SK-N-SH treated with all-trans-retinoic acid at 6 μM for 48 hours (cell line): Measurements from ENCODE around the gene CTRB2.

Source experiments
- ARNTL ChIP-seq: fragments of 450-650 bp; formaldehyde crosslinking; IDR thresholded peaks from 2 replicates; pipeline ENCODE4 v1.5.0; 2020; ENCODE audit warnings: low read depth, mild to moderate bottlenecking, moderate library complexity, borderline replicate concordance
- CSDC2 ChIP-seq: fragments of 250-450 bp; sonication (Bioruptor Pico); IDR thresholded peaks from 2 replicates; pipeline ENCODE4 v1.5.0; 2020; ENCODE audit warnings: mild to moderate bottlenecking, moderate library complexity
- GLIS3 ChIP-seq: fragments of 250-450 bp; sonication (Bioruptor Pico); IDR thresholded peaks from 2 replicates; pipeline ENCODE4 v1.5.0; 2020; ENCODE audit warnings: mild to moderate bottlenecking, moderate library complexity
- ISL1 ChIP-seq: fragments of 250-450 bp; sonication (Bioruptor Pico); IDR thresholded peaks from 2 replicates; pipeline ENCODE4 v2.1.2; 2022; ENCODE audit warnings: mild to moderate bottlenecking, moderate library complexity
- OSR1 ChIP-seq: fragments of 250-450 bp; sonication (Bioruptor Pico); IDR thresholded peaks from 2 replicates; pipeline ENCODE4 v1.8.0; 2022; ENCODE audit warnings: moderate library complexity, mild to moderate bottlenecking, inconsistent platforms
- POU6F1 ChIP-seq: fragments of 250-450 bp; sonication (Bioruptor Pico); IDR thresholded peaks from 2 replicates; pipeline ENCODE4 v1.8.0; 2021; ENCODE audit warnings: low read depth, mild to moderate bottlenecking, moderate library complexity, borderline replicate concordance
- PPARA ChIP-seq: fragments of 250-450 bp; sonication (Bioruptor Pico); IDR thresholded peaks from 2 replicates; pipeline ENCODE4 v1.5.0; 2020; ENCODE audit warnings: mild to moderate bottlenecking, borderline replicate concordance
- RARB ChIP-seq: fragments of 250-450 bp; sonication (Bioruptor Pico); IDR thresholded peaks from 2 replicates; pipeline ENCODE4 v1.8.0; 2021; ENCODE audit warnings: mild to moderate bottlenecking, moderate library complexity
- TCF4 ChIP-seq: fragments of 250-450 bp; sonication (Bioruptor Pico); IDR thresholded peaks from 2 replicates; pipeline ENCODE4 v1.8.0; 2021; ENCODE audit warnings: mild to moderate bottlenecking, moderate library complexity, borderline replicate concordance
- ZNF565 ChIP-seq: fragments of 450-650 bp; formaldehyde crosslinking; conservative IDR thresholded peaks from 2 replicates; pipeline ENCODE4 v1.5.0; 2020; ENCODE audit warnings: low read depth, mild to moderate bottlenecking, moderate library complexity
- ZNF8 ChIP-seq: fragments of 450-650 bp; formaldehyde crosslinking; IDR thresholded peaks from 2 replicates; pipeline ENCODE4 v1.5.0; 2020; ENCODE audit warnings: mild to moderate bottlenecking, moderate library complexity
- TF ChIP-seq, protein P1 (sequence below): fragments of 250-450 bp; sonication (Bioruptor Pico); IDR thresholded peaks from 2 replicates; pipeline ENCODE4 v1.8.0; 2020; ENCODE audit warnings: mild to moderate bottlenecking, moderate library complexity, borderline replicate concordance

GRCh38 chr16:75188832-75189477 lies 18.0 kb downstream of the CTRB2 start:
- TF ChIP-seq ZNF565 (CRISPR knock-in tag) (no peak), TCF4 (CRISPR knock-in tag) (no peak), RARB (CRISPR knock-in tag) (no peak), ZNF8 (CRISPR knock-in tag) (no peak), ISL1 (CRISPR knock-in tag) (no peak), OSR1 (CRISPR knock-in tag) (no peak), POU6F1 (CRISPR knock-in tag) (no peak), CSDC2 (no peak), PPARA (no peak), GLIS3 (CRISPR knock-in tag) (no peak), ARNTL (CRISPR knock-in tag) (no peak)
- TF ChIP-seq, protein P1, sequence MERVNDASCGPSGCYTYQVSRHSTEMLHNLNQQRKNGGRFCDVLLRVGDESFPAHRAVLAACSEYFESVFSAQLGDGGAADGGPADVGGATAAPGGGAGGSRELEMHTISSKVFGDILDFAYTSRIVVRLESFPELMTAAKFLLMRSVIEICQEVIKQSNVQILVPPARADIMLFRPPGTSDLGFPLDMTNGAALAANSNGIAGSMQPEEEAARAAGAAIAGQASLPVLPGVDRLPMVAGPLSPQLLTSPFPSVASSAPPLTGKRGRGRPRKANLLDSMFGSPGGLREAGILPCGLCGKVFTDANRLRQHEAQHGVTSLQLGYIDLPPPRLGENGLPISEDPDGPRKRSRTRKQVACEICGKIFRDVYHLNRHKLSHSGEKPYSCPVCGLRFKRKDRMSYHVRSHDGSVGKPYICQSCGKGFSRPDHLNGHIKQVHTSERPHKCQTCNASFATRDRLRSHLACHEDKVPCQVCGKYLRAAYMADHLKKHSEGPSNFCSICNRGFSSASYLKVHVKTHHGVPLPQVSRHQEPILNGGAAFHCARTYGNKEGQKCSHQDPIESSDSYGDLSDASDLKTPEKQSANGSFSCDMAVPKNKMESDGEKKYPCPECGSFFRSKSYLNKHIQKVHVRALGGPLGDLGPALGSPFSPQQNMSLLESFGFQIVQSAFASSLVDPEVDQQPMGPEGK (CRISPR knock-in tag): no peak
